Midbrain (tissue), 1 donor: ENCODE measurements around the gene RHOT2.

Experiments
- DNase-seq: peaks from one replicate; lab custom pipeline; 2025; lab: John Stamatoyannopoulos, UW

The RHOT2 gene

DNA sequence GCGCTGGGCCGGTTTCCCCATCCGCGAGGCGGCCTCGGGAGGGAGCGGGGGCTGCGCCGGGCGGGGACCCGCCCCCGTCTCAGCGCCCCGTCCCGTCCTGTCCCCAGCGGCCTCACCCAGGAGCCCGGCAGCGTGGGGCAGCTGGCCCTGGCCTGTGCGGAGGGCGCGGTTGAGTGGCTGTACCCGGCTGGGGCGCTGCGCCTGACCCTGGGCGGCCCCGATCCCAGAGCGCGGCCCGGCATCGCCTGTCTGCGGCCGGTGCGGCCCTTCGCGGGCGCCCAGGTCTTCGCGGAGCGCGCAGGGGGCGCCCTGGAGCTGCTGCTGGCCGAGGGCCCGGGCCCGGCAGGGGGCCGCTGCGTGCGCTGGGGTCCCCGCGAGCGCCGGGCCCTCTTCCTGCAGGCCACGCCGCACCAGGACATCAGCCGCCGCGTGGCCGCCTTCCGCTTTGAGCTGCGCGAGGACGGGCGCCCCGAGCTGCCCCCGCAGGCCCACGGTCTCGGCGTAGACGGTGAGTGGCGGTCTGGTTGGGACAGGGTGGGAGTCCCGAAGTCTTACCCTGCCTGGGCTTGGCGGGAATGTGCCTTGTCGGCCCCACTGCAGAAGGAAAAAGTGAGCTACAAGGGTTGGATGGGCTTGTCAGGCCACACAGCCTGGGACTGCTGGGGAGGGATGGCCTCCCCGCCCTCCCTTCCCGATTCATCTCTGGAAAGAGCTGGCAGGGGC, 47.7 kb downstream of the RHOT2 start:
- peak; percentile 22 for DNase-seq

- DNase-seq: peak; percentile 94
These were observed 48.3 kb downstream of the RHOT2 start for GRCh38 chr16:716200-716568.

GRCh38 chr16:716768-717325, 48.9 kb downstream of the RHOT2 start:
- DNase-seq: no peak

DNA sequence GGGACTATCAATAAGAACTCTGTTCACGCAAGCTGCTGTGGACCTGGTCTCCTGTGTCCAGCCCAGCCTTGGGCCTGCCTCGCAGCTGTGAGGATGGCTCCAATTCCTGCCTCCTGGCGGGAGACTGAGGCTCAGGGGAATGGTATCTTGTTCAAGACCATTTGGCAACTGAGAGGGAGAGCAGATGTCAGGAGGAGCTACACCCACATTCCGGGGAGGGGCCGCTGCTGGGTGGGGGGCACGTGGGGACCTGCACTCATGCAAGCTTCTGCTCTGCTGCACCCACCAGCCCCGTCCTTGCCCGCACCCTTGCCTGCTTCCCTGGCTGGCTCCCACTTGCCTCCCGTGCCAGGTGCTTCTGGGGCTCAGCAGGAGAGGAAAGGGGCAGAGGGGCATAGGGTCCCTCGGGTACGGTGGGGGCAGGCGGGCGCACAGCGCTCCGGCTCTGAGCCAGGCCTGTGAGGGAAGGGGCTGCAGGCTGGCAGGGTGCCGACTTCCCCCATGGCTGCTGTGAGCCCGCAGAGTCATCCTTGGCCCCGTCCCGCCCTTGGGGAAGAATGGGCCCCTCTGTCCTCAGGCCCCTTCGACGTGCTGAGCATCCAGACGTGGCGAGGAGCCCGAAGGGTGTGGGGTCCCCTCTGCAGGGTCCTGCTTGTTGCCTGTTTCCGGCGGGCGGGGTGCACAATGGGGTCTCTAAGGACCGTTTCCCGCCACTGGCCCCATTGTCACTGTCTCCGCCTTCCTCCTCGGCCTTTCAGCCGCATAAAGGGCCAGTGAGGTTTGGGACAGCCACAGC, 49.7 kb downstream of the RHOT2 start:
- DNase-seq: no peak

GRCh38 chr16:718389-718788, 50.5 kb downstream of the RHOT2 start:
- DNase-seq: no peak

DNA sequence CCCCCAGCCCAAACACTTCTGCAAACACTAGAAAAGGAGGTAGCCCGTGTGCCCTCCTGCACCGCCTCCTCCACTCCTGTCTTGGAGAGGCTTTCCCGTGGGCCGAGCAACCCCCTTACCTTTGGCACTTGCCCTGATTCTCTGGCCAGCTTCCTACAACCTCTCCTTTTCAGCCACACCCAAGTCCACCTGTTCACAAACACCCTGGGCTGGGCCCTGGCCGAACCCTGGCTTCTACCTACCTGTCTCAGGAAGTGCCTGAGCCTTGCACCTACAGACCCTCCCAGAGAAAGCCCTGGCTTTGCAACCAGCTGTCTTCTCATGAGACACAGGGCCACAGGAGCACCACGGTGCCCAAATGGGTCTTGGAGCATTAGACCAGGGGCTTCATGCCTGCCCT, 51.0 kb downstream of the RHOT2 start:
- DNase-seq: no peak

DNA sequence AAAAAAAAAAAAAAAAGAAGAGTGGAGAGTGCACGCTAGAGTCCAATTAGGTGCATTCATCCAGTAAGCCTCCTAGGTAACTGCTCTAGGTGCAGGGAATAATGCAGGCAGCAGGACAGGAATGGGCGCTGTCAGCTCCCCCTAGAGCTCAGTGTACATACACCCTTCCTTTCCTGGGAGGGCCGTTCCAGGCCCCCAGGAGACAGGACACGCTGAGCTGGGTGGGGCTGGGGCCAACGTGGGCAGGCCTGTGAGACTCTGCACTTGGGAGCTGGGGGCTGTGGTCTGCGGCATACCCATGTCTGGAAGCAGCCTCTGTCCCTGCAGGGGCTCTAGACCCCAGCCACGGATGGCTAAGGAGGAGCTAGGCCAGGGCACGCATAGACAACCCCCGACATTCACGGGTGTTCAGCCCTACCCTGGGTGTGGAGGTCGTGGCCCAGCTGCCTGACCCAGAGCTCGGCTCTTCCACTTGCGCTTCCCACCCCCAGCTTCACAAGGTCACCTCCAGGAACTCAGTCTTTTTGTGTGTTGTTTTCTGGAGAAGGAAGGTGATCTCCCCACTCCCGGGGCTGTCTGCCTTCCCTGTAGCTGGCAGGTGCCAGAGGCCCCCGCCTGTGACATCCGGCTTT, 52.0 kb downstream of the RHOT2 start:
- no peak for DNase-seq

DNA sequence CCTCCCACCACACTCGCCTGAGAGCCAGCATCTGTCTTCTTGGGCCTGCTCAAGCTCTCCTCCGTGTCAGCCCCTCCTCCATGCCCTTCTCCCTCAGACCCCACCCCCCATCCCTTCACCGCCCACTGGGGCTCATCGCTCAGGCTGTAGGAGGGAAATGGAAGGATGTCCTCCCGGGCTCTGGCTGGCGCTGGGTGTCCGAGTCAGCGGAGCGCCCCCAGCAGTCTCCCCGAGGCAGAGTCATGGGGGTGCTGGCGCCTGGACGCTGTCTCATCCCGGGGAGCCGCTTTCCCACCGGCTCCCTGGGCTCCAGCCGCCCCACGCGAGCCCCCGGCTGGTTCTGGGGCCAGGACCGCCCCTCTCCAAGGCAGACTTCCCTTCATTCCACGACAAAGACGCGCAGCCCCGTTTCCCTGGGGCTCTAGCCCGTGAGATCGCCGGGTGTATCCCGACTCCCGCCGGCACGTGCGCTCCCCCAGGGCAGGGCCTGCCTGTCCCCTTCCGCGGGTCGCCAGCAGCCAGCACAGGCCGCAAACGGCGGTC, 52.6 kb downstream of the RHOT2 start:
- DNase-seq: peak; percentile 58

DNA sequence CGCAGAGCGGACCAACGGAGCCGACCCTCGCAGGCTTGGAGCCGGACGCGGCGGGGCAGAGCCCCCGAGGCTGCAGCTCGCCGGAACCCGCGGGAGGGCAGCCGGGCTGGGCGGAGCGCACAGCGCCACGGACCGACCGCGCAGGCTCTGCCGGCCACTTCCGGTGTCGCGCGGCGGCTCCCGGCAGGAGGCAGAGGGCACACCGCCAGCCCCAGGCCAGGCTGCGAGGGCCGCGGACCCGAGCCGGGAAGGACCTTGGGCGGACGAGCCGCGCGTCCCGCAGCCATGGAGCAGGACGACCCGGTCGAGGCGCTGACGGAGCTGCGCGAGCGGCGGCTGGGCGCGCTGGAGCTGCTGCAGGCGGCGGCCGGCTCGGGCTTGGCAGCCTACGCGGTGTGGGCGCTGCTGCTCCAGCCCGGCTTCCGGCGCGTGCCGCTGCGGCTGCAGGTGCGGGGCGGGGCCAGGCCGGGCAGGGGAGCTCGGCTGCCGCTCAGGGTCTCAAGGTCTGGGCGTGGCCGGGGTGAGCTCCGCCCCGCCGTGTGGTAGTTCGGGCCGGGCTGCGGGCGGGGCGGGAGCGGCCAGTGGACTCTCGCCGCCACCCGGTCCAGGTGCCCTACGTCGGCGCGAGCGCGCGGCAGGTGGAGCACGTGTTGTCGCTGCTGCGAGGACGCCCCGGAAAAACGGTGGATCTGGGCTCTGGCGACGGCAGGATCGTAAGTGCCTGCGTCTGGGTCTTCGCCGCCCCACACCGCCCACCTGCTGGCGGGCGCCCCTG, 53.2 kb downstream of the RHOT2 start, which contains the start of gene ANTKMT:
TSS of gene ANTKMT (plus strand) at position 157 of the 775 bp plus-strand sequence. CDS start at position 286, 129 bp downstream.
- peak; percentile 83 for DNase-seq

DNA sequence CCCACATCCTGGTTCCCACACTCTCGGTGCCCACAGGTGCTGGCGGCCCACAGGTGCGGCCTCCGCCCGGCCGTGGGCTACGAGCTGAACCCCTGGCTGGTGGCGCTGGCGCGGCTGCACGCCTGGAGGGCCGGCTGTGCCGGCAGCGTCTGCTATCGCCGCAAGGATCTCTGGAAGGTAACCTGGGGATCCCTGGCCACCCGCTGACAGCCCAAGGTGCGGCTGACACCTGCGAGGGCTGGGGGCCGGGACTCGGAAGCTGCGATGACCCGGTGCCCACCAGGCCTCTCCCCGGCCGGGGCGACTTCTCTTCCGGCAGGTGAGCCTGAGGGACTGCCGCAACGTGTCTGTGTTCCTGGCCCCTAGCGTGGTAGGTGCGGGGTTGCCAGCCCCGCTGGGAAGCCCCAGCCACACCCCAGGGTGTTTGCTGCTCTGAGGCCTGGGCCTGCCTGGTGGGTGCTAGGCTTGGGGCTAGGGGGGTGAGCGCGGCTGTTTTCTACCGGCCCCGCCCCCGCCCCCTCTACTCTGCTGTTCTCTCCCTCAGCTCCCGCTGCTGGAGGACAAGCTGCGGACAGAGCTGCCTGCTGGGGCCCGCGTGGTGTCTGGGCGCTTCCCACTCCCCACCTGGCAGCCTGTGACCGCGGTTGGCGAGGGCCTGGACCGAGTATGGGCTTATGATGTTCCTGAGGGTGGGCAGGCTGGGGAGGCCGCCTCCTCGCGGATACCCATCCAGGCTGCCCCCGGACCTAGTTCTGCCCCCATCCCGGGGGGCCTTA, 54.0 kb downstream of the RHOT2 start:
- DNase-seq: no peak

GRCh38 chr16:722835-723633, 55.1 kb downstream of the RHOT2 start:
- no peak for DNase-seq

GRCh38 chr16:723695-724094, 55.8 kb downstream of the RHOT2 start:
- DNase-seq: no peak
